AG04449 (cell line): ENCODE measurements around the gene EML1.

ENCODE experiments used
- CTCF ChIA-PET: fragments of 350-600 bp; formaldehyde crosslinking; extraction: SDS; loops from one replicate; lab custom pipeline; 2021; ENCODE audit warnings: antibody characterized with exemption; lab: Yijun Ruan, JAX
- POLR2A ChIA-PET: fragments of 400-600, 350-600 bp; formaldehyde crosslinking; extraction: SDS; loops from one replicate; lab custom pipeline; 2020; ENCODE audit warnings: antibody characterized with exemption, inconsistent platforms; lab: Yijun Ruan, JAX
- DNase-seq: peaks from one replicate; pipeline ENCODE4 v3.0.0-alpha.2; 2010; ENCODE audit warnings: low read depth, low spot score
- H3K4me3 ChIP-seq: 2 replicates; pipeline ENCODE4 v1.5.1; 2011; ENCODE audit warnings: low read depth, mild to moderate bottlenecking, control low read depth, low read length
- CTCF ChIP-seq: IDR thresholded peaks from one replicate; pipeline ENCODE4 v1.5.1; 2011; ENCODE audit warnings: mild to moderate bottlenecking, moderate library complexity, low read length, control low read depth, inconsistent platforms; ENCODE audit not compliant: insufficient read depth; ENCODE audit errors: missing control alignments

EML1 gene

GRCh38 chr14:99831903-99832685, 38.9 kb downstream of the EML1 start:
- ChIA-PET CTCF (interaction anchor here (0.7 to 1.5 kb wide), 4 partner anchors 10 to 145 kb away, joined by 3 read pairs; no protein-coding TSS in a partner anchor), POLR2A (no interaction called here)
- H3K4me3 ChIP-seq, result no peak overlapping the region
- no peak for TF ChIP-seq CTCF
- no peak for DNase-seq

- H3K4me3 ChIP-seq, result no peak overlapping the region
- CTCF ChIA-PET, result interaction anchor here (0.8 to 1.5 kb wide), 4 partner anchors 8 to 48 kb away, joined by 3 to 5 read pairs (median 3); no protein-coding TSS in a partner anchor
- TF ChIP-seq CTCF, result no peak
- POLR2A ChIA-PET, result no interaction called here
- no peak for DNase-seq
Observed at GRCh38 chr14:99837822-99838221, 44.6 kb downstream of the EML1 start.

DNA sequence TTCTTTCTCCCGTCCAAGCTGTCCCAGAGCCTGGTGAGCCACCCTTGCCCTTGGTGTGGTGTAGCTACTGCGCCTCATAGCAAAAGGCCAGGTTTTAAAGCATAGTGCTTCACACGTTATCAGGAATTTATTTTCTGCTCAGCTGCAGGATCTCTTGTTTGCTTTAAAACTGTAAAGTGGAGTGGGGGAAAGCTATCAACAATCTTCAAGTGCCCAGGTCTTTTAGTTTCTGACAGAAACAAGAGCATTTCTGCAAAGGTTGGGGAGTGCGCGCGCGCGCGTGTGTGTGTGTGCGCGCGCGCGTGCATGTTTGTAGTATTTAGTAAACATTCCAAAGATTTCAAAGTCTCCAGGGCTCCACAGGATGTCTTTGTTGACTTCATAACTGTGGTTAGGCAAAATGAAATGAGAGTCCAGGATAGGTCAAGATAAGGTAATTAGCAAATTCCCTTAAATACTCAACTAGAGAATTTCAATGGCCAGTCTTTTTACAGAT, 45.5 kb downstream of the EML1 start:
- CTCF ChIA-PET, result interaction anchor here (0.8 to 1.4 kb wide), 2 partner anchors 37 to 42 kb away, joined by 3 read pairs; no protein-coding TSS in a partner anchor
- POLR2A ChIA-PET, result no interaction called here
- DNase-seq, result no peak
- H3K4me3 ChIP-seq, result no peak overlapping the region
- TF ChIP-seq CTCF, result no peak

DNA sequence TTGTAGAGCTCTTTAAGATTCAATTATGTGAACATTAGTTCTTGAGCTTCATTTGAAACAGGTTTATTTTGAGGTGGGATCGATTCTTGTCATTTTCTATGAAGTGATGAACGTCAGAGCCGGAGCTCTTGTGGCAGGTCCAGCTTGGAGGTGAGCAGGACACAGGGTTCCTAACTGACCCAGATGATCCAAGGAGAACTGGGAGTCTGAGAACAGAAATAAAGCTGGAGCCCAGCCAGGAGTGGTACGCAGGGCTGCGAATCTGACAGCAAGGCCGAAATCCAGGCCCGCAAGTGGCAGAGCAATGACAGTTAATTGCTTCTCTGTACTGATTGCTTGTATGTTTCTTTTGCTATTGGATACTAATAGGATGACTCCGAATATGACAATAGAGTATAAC, 46.5 kb downstream of the EML1 start:
- TF ChIP-seq CTCF, result no peak
- no peak for DNase-seq
- CTCF ChIA-PET, result no interaction called here
- POLR2A ChIA-PET, result no interaction called here
- H3K4me3 ChIP-seq, result no peak overlapping the region

DNA sequence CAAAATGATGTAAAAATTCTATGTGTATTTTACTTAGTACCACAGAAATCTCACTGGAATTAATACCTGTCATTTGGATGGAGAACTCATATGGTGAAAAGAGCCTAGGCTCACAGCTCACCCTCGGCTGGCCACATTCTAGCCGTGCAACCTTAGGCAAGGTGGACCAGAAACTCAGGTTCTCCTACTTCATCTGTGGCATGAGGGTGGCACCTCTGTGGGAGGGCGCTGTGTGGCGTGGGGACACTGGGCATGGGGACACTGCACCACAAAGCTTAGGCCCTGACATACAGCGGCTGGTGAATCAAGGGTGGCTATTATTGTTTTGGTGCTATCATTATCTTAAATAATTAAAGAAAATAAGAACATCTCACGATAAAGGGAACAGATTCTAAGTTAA, 47.1 kb downstream of the EML1 start:
- CTCF ChIA-PET, result interaction anchor here (0.7 to 2.2 kb wide), 3 partner anchors 12 to 39 kb away, joined by 3 to 5 read pairs (median 5); no protein-coding TSS in a partner anchor

More for the DNA sequence above, 47.1 kb downstream of the EML1 start:
- H3K4me3 ChIP-seq, result no peak overlapping the region
- DNase-seq, result no peak
- TF ChIP-seq CTCF, result no peak
- POLR2A ChIA-PET, result interaction anchor here (1.5 kb wide), 1 partner anchor 12 kb away, joined by 3 read pairs; no protein-coding TSS in a partner anchor
